OCI-LY7 (cell line): ENCODE data around the gene EXO1.

Source experiments
- CTCF ChIP-seq: fragments of 200-600 bp; sonication (generic); conservative IDR thresholded peaks from 2 replicates; pipeline ENCODE4 v1.5.1; 2014; ENCODE audit warnings: mild to moderate bottlenecking, antibody characterized with exemption, low read length, moderate library complexity, mixed read lengths
- EZH2phosphoT487 ChIP-seq: fragments of 200-600 bp; sonication (generic); IDR thresholded peaks from 2 replicates; pipeline ENCODE4 v1.6.1; 2018; ENCODE audit warnings: low read depth, borderline replicate concordance, mild to moderate bottlenecking, mixed run types, antibody characterized with exemption, low read length, moderate library complexity, mixed read lengths

GRCh38 chr1:241844593-241844992 lies 3.4 kb upstream of the EXO1 start:
- TF ChIP-seq CTCF (no peak), EZH2phosphoT487 (no peak)
